LNCaP clone FGC (cell line): ENCODE data around the gene FAM120A.

ENCODE experiments used
- DNase-seq: peaks from one replicate; pipeline ENCODE4 v3.0.0-alpha.2; 2011; ENCODE audit warnings: low read depth
- H3K4me3 ChIP-seq: 2 replicates; pipeline ENCODE4 v1.5.1; 2011; ENCODE audit warnings: mild to moderate bottlenecking, low read depth, low read length, control low read depth
- CTCF ChIP-seq: IDR thresholded peaks from 2 replicates; pipeline ENCODE4 v1.5.1; 2012; ENCODE audit warnings: mild to moderate bottlenecking; ENCODE audit not compliant: control insufficient read depth, insufficient read depth; ENCODE audit errors: extremely low read depth

The FAM120A gene

DNA sequence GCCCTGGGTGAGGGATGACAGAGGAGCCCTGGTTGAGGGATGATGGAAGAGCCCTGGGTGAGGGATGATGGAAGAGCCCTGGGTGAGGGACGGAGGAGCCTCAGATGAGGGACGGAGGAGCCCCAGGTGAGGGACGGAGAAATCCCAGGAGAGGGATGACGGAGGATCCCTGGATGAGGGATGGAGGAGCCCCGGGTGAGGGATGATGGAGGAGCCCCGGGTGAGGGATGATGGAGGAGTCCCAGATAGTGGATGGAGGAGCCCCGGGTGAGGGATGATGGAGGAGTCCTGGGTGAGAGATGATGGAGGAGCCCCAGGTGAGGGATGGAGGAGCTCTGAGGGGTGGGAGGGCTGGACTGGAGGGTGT is 135.8 kb downstream of the FAM120A start:
- H3K4me3 ChIP-seq: no peak overlapping the region
- no peak for TF ChIP-seq CTCF
- DNase-seq: no peak

DNA sequence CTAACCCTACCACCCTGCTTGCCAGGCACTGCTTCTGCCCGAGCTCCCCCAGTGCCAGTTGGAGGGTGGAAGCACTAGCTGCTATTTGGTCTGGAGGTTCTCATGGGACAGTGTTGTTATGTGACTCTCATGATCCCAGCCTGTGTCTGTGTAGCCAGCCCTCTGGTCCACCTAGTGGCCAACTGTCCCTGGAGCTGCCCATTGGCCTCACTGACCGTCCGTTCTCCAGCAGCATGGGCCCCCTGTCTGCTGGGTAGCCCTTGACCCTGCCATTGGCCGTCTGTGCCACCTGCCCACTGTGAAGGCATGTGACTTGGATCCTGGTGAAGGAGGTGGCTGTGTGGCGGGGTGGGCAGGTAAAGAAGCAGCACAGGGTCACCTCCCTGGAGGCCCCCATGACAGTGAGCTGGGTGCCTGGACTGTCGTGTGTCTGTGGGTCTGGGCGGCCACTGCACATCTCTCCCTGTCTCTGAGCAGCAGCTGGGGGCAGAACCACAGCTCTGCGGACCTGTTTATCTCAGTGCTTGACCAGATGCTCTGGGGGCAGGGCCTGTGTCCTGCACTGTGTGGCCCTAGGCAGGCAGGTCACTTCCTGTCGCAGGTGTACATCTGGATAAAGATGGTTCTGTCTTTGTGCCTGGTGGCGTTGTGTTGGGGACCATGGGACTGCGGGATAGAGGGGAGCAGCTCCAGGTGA is 136.3 kb downstream of the FAM120A start:
- no peak overlapping the region for H3K4me3 ChIP-seq
- TF ChIP-seq CTCF: no peak
- no peak for DNase-seq

DNA sequence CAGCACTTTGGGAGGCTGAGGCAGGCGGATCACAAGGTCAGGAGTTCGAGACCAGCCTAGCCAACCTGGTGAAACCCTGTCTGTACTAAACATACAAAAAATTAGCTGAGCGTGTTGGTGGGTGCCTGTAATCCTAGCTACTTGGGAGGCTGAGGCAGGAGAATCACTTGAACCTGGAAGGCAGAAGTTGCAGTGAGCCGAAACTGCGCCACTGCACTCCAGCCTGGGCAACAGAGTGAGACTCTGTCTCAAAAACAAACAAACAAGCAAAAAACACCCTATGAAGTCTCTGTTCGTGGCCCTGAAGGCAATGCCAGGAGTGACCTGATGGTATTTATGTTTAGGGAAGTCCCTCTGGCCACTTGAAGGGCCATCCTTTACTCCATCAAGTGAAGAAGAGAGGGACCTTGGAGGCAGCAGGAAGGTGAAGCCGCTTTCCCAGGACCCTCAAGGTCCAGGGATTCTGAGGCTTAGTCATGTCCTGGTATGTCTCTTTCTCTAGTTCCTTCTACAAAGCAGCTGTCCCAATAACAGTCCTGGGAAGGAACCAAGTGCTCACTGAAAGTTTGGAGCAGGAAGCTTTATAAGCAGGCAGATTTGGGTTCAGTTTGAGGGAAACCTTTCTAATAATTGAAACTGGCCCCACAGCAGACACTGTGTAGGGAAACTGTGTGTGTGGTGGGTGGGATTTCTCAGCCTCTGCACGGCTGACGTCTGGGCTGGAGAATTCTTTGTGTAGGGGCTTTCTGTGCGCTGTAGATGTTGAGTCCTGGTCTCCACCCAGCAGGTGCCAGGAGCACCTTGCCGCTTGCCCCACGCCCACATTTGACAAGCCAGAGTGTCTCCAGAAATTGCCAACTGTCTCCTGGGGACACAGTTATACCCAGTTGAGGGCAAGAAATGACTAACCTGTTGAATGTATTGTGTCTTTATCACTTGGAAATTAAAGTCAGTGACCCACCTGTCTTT is 137.4 kb downstream of the FAM120A start:
- TF ChIP-seq CTCF: no peak
- DNase-seq: no peak

DNA sequence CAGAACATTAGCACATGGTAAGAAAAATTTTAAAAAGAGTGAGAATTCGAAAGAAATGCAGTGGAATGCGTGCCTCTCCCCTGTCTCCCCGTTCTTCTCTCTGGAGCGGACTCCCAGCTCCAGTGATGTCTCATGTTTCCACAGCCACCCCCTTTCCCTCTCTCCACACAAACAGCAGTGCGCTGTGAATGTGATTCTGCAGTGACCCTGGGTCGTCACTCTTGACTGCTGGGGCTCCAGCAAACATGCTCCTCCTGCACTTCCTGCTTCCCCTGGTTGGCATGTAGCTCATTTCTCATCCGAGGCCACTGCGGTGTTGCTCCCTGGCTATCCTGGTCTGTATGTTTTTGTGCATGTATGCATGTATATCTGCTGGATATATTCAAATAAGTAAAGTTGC is 138.2 kb downstream of the FAM120A start:
- H3K4me3 ChIP-seq: no peak overlapping the region
- no peak for DNase-seq
- no peak for TF ChIP-seq CTCF

More for the DNA sequence above, 137.4 kb downstream of the FAM120A start:
- H3K4me3 ChIP-seq: no peak overlapping the region

- DNase-seq: no peak
- no peak overlapping the region for H3K4me3 ChIP-seq
- TF ChIP-seq CTCF: no peak
Measured at GRCh38 chr9:93590609-93591234, 139.2 kb downstream of the FAM120A start.

GRCh38 chr9:93591301-93592007 is 140.0 kb downstream of the FAM120A start:
- no peak for TF ChIP-seq CTCF
- no peak overlapping the region for H3K4me3 ChIP-seq
- no peak for DNase-seq
